Hepatocyte (in vitro differentiated cells): Measurements from ENCODE around the gene TEX14.

ENCODE experiments used
- EZH2 ChIP-seq: fragments of 200-600 bp; sonication (generic); IDR thresholded peaks from 2 replicates; pipeline ENCODE4 v1.6.1; 2016; ENCODE audit warnings: antibody characterized with exemption, mild to moderate bottlenecking, borderline replicate concordance
- EZH2phosphoT487 ChIP-seq: fragments of 200-600 bp; sonication (generic); IDR thresholded peaks from one replicate; pipeline ENCODE4 v1.6.1; 2018; ENCODE audit warnings: antibody characterized with exemption, mild to moderate bottlenecking, low read depth, moderate library complexity; ENCODE audit not compliant: unreplicated experiment, severe bottlenecking
- TF ChIP-seq, protein P1 (sequence below): fragments of 200-600 bp; sonication (generic); IDR thresholded peaks from 2 replicates; pipeline ENCODE4 v1.5.1; 2016; ENCODE audit warnings: antibody characterized with exemption, mild to moderate bottlenecking; ENCODE audit not compliant: poor library complexity

DNA sequence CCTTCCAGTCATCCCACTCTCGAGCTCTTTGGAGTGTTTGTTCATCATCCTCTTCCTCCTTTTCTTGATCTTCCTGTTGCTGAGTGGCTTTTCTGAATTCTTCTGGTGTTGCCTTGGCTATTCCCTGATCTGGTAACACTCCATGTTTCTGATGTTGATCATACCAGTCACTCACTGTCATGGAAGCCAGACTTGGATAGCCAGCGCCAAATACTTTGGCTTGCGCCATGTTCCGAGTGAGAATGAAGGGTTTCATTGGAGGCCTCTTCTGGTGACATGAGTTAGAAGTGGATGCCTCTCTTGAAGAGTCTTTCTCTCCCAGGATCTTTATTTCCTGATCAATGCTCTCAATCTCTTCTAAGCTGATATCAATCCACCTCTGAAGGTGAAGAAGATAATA is 31.2 kb downstream of the TEX14 start:
- TF ChIP-seq, protein P1, sequence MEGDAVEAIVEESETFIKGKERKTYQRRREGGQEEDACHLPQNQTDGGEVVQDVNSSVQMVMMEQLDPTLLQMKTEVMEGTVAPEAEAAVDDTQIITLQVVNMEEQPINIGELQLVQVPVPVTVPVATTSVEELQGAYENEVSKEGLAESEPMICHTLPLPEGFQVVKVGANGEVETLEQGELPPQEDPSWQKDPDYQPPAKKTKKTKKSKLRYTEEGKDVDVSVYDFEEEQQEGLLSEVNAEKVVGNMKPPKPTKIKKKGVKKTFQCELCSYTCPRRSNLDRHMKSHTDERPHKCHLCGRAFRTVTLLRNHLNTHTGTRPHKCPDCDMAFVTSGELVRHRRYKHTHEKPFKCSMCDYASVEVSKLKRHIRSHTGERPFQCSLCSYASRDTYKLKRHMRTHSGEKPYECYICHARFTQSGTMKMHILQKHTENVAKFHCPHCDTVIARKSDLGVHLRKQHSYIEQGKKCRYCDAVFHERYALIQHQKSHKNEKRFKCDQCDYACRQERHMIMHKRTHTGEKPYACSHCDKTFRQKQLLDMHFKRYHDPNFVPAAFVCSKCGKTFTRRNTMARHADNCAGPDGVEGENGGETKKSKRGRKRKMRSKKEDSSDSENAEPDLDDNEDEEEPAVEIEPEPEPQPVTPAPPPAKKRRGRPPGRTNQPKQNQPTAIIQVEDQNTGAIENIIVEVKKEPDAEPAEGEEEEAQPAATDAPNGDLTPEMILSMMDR, result no peak
- TF ChIP-seq EZH2 (no peak), EZH2phosphoT487 (no peak)
